Measurements from ENCODE around the gene AMOTL2.

- TF ChIP-seq CTCF (IDR thresholded peaks at IDR 0.05; ENCODE audit: low read depth, low read length) (no peak), EZH2phosphoT487 (IDR thresholded peaks at IDR 0.05; ENCODE audit: low read depth) (no peak)
Observed at GRCh38 chr3:134357261-134357913, 16.9 kb downstream of the AMOTL2 start.

All from OCI-LY3 (cell line).